Measurements from ENCODE around the gene RMND1. TPM values are rescaled to one million over a fixed set of nuclear protein-coding genes. Genes with fewer than 3 reads are reported as not detected.
A peak's percentile ranks its signal among the peaks of the same experiment; 100 is the strongest.

The RMND1 gene
- total and polyA plus RNA-seq, 2 of the 13 experiments (the other 11 are each of a cell fraction or from before 2014, with no cell fraction given) = 34.0 to 72.5 TPM

- TF ChIP-seq MAFF (IDR thresholded peaks at IDR 0.05; ENCODE audit: low read depth, low read length) (no peak), ZNF329 (CRISPR knock-in tag; IDR thresholded peaks at IDR 0.05; ENCODE audit: low read depth) (no peak), HNRNPK (IDR thresholded peaks at IDR 0.05; ENCODE audit: low read depth, low read length, poor library complexity, severe bottlenecking) (no peak), HNF1A (IDR thresholded peaks at IDR 0.05; ENCODE audit: low read depth) (no peak), HNF1A (CRISPR knock-in tag; IDR thresholded peaks at IDR 0.05; ENCODE audit: borderline replicate concordance) (no peak), FOXO4 (CRISPR knock-in tag; conservative IDR thresholded peaks at IDR 0.05) (0 out of 2 replicates have a peak, but pooled peaks have one; percentile 88), DBP (CRISPR knock-in tag; IDR thresholded peaks at IDR 0.05; ENCODE audit: not compliant biosample characterization) (peak; percentile 55), NCOR1 (IDR thresholded peaks at IDR 0.05; ENCODE audit: borderline replicate concordance, low read length) (no peak), MTERF4 (CRISPR knock-in tag; IDR thresholded peaks at IDR 0.05) (0 out of 2 replicates have a peak, but pooled peaks have one; percentile 39), ZBTB46 (CRISPR knock-in tag; IDR thresholded peaks at IDR 0.05; ENCODE audit: borderline replicate concordance) (0 out of 2 replicates have a peak, but pooled peaks have one; percentile 20), ZNF777 (CRISPR knock-in tag; IDR thresholded peaks at IDR 0.05) (peak; percentile 33; the same call in 1 of the 2 replicates), AGO2 (optimal IDR thresholded peaks at IDR 0.05; ENCODE audit: low read depth, low read length) (peak; percentile 4), ZNF652 (CRISPR knock-in tag; IDR thresholded peaks at IDR 0.05; ENCODE audit: borderline replicate concordance, low read depth) (no peak), ZNF839 (CRISPR knock-in tag; IDR thresholded peaks at IDR 0.05; ENCODE audit: borderline replicate concordance) (0 out of 2 replicates have a peak, but pooled peaks have one; percentile 18), SIX4 (CRISPR knock-in tag; IDR thresholded peaks at IDR 0.05) (0 out of 2 replicates have a peak, but pooled peaks have one; percentile 18)
Measured at GRCh38 chr6:151494235-151494935, 42.5 kb upstream of the RMND1 start (continued).

All from HepG2 (cell line).